Hepatocyte (in vitro differentiated cells): Measurements from ENCODE around the gene TRMT61B.

Experiments
- EZH2phosphoT487 ChIP-seq: fragments of 200-600 bp; sonication (generic); IDR thresholded peaks from one replicate; pipeline ENCODE4 v1.6.1; 2018; ENCODE audit warnings: antibody characterized with exemption, mild to moderate bottlenecking, low read depth, moderate library complexity; ENCODE audit not compliant: unreplicated experiment, severe bottlenecking
- TF ChIP-seq, protein P1 (sequence below): fragments of 200-600 bp; sonication (generic); IDR thresholded peaks from 2 replicates; pipeline ENCODE4 v1.5.1; 2016; ENCODE audit warnings: antibody characterized with exemption, mild to moderate bottlenecking; ENCODE audit not compliant: poor library complexity

DNA sequence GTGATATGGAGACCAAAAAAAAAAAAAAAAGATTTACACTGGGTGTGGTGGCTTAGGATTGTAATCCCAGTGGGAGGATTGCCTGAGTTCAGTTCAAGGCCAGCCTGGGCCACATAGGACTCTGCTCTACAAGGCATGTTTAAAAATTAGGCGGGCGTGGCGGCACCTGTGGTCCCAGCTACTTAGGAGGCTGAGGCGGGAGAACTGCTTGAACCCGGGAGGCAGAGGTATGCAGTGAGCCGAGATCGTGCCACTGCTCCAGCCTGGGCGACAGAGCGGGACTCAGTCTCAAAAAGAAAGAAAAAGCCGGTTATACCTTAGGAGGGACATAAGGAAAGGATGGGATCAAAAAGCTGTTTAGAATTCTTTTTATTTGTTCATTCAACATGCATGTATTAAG, 60.2 kb downstream of the TRMT61B start:
- TF ChIP-seq, protein P1, sequence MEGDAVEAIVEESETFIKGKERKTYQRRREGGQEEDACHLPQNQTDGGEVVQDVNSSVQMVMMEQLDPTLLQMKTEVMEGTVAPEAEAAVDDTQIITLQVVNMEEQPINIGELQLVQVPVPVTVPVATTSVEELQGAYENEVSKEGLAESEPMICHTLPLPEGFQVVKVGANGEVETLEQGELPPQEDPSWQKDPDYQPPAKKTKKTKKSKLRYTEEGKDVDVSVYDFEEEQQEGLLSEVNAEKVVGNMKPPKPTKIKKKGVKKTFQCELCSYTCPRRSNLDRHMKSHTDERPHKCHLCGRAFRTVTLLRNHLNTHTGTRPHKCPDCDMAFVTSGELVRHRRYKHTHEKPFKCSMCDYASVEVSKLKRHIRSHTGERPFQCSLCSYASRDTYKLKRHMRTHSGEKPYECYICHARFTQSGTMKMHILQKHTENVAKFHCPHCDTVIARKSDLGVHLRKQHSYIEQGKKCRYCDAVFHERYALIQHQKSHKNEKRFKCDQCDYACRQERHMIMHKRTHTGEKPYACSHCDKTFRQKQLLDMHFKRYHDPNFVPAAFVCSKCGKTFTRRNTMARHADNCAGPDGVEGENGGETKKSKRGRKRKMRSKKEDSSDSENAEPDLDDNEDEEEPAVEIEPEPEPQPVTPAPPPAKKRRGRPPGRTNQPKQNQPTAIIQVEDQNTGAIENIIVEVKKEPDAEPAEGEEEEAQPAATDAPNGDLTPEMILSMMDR = no peak
- no peak for TF ChIP-seq EZH2phosphoT487
